CD8-positive, alpha-beta memory T cell (primary cell): ENCODE data around the gene SCG2. TPM values are rescaled to one million over a fixed set of nuclear protein-coding genes. Genes with fewer than 3 reads are reported as not detected.

ENCODE experiments used
- CTCF ChIA-PET: fragments of 350-600 bp; sonication (Branson Sonifier 250); formaldehyde crosslinking; loops from one replicate; lab custom pipeline; 2021; ENCODE audit warnings: antibody characterized with exemption; lab: Charles Lee
- POLR2A ChIA-PET: fragments of 350-600 bp; sonication (Branson Sonifier 250); formaldehyde crosslinking; loops from one replicate; lab custom pipeline; 2021; ENCODE audit warnings: antibody characterized with exemption; lab: Charles Lee
- DNase-seq, 5 donors: peaks; one replicate each; pipeline versions ENCODE4 v3.0.0 to v3.0.0-alpha.2; 2020 to 2022; ENCODE audit warnings: mixed read lengths in 1 of 5
- H3K27ac ChIP-seq: one replicate; pipeline ENCODE4 v1.7.0; 2013; ENCODE audit warnings: low read depth, mild to moderate bottlenecking, low read length, moderate library complexity
- H3K27me3 ChIP-seq: 2 replicates; pipeline ENCODE4 v1.7.0; 2013; ENCODE audit warnings: low read length, mild to moderate bottlenecking; ENCODE audit not compliant: insufficient read depth, poor library complexity, severe bottlenecking
- H3K36me3 ChIP-seq: 2 replicates; pipeline ENCODE4 v1.7.0; 2013; ENCODE audit warnings: mild to moderate bottlenecking, low read length, moderate library complexity; ENCODE audit not compliant: insufficient read depth
- H3K4me1 ChIP-seq: 2 replicates; pipeline ENCODE4 v1.7.0; 2013; ENCODE audit warnings: mild to moderate bottlenecking, low read length, moderate library complexity; ENCODE audit not compliant: insufficient read depth
- H3K4me3 ChIP-seq: 2 replicates; pipeline ENCODE4 v1.7.0; 2013; ENCODE audit warnings: mild to moderate bottlenecking, low read length
- H3K9me3 ChIP-seq: 2 replicates; pipeline ENCODE4 v1.7.0; 2013; ENCODE audit warnings: mild to moderate bottlenecking, low read length
- H3K27ac Mint-ChIP-seq, 8 donors: one replicate each; pipeline ENCODE4 v1.8.0; 2020 to 2021; ENCODE audit warnings: mixed read lengths in 8 of 8, mild to moderate bottlenecking in 6 of 8, inconsistent platforms in 3 of 8, moderate library complexity in 3 of 8
- H3K27me3 Mint-ChIP-seq, 2 donors: one replicate each; pipeline ENCODE4 v1.8.0; 2020 to 2021; ENCODE audit warnings: mixed read lengths in 2 of 2, mild to moderate bottlenecking in 1 of 2, moderate library complexity in 1 of 2
- H3K36me3 Mint-ChIP-seq, 3 donors: one replicate each; pipeline ENCODE4 v1.8.0; 2020 to 2021; ENCODE audit warnings: mixed read lengths in 3 of 3, inconsistent platforms in 1 of 3, mild to moderate bottlenecking in 1 of 3
- H3K4me1 Mint-ChIP-seq, 3 donors: one replicate each; pipeline ENCODE4 v1.8.0; 2020 to 2021; ENCODE audit warnings: mixed read lengths in 3 of 3, inconsistent platforms in 1 of 3, mild to moderate bottlenecking in 1 of 3
- H3K4me3 Mint-ChIP-seq, 7 donors: one replicate each; pipeline ENCODE4 v1.8.0; 2020 to 2021; ENCODE audit warnings: mixed read lengths in 7 of 7, mild to moderate bottlenecking in 6 of 7, moderate library complexity in 4 of 7, inconsistent platforms in 2 of 7
- H3K9me3 Mint-ChIP-seq, 5 donors: one replicate each; pipeline ENCODE4 v1.8.0; 2020 to 2022; ENCODE audit warnings: mixed read lengths in 5 of 5, mild to moderate bottlenecking in 3 of 5, moderate library complexity in 2 of 5, inconsistent platforms in 1 of 5
- polyA plus RNA-seq: library from polyadenylated mRNA; unstranded; fragments of 300-500 nt; fragmentation: Illumina TruSeq; gene quantifications from one replicate; pipeline ENCODE4 v1.2.3, GENCODE V29; 2021
- total RNA-seq, 2 experiments: library from RNA; stranded (reverse); gene quantifications; one replicate each; pipeline ENCODE4 v1.2.3, GENCODE V29; 2021

The SCG2 gene
- total and polyA plus RNA-seq, 3 experiments from 2014 or later: not detected

DNA sequence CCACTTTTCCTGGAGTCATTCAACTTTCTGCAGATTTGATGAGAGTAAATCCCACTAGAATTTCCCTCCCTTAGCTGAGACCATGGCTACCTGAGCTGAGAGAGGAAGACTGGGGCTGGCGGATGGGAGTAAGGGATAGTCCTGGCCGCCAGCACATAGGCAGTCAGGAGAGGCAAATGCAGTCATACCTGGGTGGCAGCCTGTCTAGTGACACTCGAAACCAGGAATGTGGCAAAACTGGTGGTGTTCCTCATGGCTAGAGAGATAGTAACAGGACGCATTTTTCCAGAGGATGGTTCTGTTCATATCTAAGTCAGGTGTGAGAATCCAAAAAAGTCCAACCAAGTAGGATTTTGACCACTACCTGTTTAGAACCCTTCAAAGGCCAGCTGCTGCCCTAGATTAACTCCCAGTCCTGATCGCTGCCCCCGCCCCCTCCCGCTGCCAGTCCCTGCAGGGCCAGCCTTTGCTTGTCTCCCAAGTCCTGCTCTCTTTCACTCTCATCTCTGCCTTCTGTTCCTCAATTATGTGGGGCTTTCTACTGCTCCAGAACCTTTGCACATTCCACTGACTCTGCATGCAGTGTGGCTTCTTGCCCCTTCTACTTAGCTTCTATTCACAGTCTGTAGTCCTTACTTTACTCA lies 17.4 kb upstream of the SCG2 start:
- DNase-seq: no peak
- Histone ChIP-seq H3K9me3 (no peaks in the 10 kb centered on the region), H3K4me1 (no peaks in the 10 kb centered on the region), H3K36me3 (no peaks in the 10 kb centered on the region), H3K27ac (no peak overlapping the region), H3K27me3 (no peaks in the 10 kb centered on the region), H3K4me3 (no peak overlapping the region)
- ChIA-PET CTCF (no interaction called here), POLR2A (no interaction called here)
- Mint-ChIP-seq H3K4me1 (no peaks in the 10 kb centered on the region), H3K27me3 (peaks cover 7 to 37% of the 10 kb centered on the region in 2 donors), H3K27ac (no peak overlapping the region), H3K9me3 (no peaks in the 10 kb centered on the region), H3K36me3 (no peaks in the 10 kb centered on the region), H3K4me3 (no peak overlapping the region)

DNA sequence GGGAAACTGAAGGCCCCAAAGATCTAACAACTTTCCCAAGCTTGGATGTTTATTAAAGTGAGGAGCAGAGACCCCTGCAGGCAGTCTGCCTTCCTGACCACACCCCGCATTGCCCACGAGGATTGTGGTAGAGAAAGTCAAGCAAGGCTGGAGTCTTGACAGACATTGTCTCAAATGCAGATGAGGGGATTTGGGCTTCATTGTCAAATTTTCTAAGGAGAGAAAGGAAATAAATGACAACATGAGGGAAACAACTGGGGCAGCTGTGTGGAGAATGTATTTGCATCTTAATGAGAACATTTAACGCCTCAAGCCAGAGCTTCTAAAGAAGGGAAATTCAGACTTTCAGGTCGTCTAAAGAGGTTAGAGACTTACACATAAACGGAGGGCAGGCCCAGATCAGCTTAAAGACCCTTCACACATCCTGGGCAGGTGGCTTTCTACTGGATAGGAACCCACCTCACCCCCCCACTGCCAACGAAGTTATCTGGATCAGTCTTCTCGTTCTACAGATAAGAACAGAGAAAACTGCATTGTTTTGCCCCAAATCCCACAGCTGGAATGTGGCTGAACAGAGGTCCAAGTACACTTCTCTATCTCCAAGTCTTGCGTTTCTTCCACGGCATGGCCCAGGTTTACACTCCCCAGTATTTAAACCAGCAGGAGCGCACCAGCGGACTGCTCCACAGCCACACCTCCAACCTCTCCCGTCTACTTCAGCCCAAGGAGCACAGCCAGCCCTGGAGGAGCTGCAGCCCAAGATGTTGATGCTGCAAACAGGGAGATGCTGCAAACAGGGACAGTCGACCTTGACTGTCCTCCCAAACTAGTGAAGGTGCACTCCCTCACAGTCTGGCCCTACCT lies 16.2 kb upstream of the SCG2 start:
- CTCF ChIA-PET: no interaction called here
- H3K27ac ChIP-seq: no peak overlapping the region
- POLR2A ChIA-PET: no interaction called here

DNA sequence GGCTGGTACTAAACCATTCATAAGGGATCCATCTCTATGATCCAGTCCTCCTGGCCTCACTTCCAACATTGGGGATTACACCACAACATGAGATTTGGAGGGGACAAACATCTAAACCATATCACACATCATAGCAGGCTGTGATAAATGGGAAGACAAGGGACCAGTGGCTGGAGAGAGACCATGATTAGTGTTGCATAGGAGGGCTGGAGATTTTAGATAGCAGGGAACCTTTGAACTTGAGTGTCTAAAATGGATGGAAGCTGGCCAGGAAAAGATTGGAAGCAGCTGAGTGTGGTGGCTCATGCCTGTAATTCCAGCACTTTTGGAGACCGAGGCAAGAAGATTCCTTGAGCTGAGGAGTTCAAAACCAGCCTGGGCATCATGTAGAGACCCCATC lies 12.4 kb upstream of the SCG2 start:
- no peaks in the 10 kb centered on the region for H3K36me3 ChIP-seq
- no peak overlapping the region for H3K4me3 ChIP-seq
- ChIA-PET POLR2A (no interaction called here), CTCF (no interaction called here)
- no peak for DNase-seq
- peaks cover 0 to 3% (median 0%) of the 10 kb centered on the region in 5 donors for H3K9me3 Mint-ChIP-seq
- H3K4me3 Mint-ChIP-seq: no peak overlapping the region
- no peaks in the 10 kb centered on the region for H3K9me3 ChIP-seq
- H3K4me1 ChIP-seq: no peaks in the 10 kb centered on the region
- no peak overlapping the region for H3K27ac Mint-ChIP-seq
- H3K36me3 Mint-ChIP-seq: no peaks in the 10 kb centered on the region
- no peaks in the 10 kb centered on the region for H3K4me1 Mint-ChIP-seq
- peaks cover 8 to 51% of the 10 kb centered on the region in 2 donors for H3K27me3 Mint-ChIP-seq
- H3K27me3 ChIP-seq: peaks cover 6% of the 10 kb centered on the region
- H3K27ac ChIP-seq: no peak overlapping the region

More for the DNA sequence above, 16.2 kb upstream of the SCG2 start:
- Mint-ChIP-seq H3K36me3 (no peaks in the 10 kb centered on the region), H3K4me1 (no peaks in the 10 kb centered on the region), H3K9me3 (no peaks in the 10 kb centered on the region), H3K27me3 (peaks cover 13 to 49% of the 10 kb centered on the region in 2 donors), H3K27ac (no peak overlapping the region), H3K4me3 (no peak overlapping the region)
- Histone ChIP-seq H3K9me3 (no peaks in the 10 kb centered on the region), H3K27me3 (peaks cover 4% of the 10 kb centered on the region), H3K4me3 (no peak overlapping the region), H3K4me1 (no peaks in the 10 kb centered on the region), H3K36me3 (no peaks in the 10 kb centered on the region)
- no peak for DNase-seq

DNA sequence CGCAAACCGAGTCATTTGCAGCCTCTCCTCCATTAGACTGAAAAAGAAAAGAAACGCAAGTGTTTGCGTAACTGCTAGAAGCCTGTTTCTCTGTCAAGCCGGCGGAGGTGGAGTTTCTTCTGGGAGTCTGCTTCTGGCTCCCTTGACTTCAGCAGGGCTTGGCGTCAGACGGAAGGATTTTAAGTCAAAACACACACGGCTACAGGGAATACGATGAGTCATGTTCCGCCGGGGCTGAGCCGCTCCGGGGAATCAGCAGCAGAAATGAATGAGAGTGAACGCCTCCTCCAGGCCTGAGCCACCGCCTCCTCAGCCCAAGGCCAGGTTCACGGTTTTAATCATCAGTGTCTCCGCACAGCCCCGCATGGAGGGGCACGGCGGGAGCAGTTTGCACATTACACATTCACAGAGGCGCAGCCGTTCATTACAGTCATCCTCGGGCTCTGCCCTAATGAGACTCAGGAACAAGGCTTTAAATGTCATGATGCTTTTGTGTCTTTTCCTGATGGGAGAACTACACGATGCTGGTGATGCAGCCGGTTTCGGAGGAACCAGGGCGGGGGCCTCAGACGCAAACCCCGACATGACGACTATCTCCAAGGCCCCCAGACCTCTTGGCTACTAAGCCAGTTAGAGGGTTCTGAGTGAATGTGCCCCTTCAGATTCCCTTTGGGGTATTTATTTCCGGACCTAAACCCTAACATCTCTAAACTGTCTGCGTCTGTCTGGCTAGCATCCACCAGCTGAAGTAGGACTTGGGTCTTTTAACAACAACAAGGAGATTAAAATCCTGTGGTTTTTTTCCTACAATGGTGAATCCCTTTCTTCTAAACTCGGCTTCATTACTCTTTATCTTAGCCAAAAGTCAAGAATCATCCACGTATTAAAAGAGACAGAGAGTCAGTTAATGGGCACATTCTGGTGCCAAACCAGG lies 11.1 kb upstream of the SCG2 start:
- H3K27ac ChIP-seq: no peak overlapping the region
- DNase-seq: no peak
- Mint-ChIP-seq H3K4me3 (no peak overlapping the region), H3K27ac (no peak overlapping the region), H3K9me3 (peaks cover 0 to 4% (median 0%) of the 10 kb centered on the region in 5 donors), H3K27me3 (peaks cover 6 to 48% of the 10 kb centered on the region in 2 donors), H3K36me3 (no peaks in the 10 kb centered on the region), H3K4me1 (no peaks in the 10 kb centered on the region)
- ChIA-PET CTCF (no interaction called here), POLR2A (no interaction called here)
- no peak overlapping the region for H3K4me3 ChIP-seq
- H3K9me3 ChIP-seq: no peaks in the 10 kb centered on the region
- H3K27me3 ChIP-seq: peaks cover 6% of the 10 kb centered on the region
- no peaks in the 10 kb centered on the region for H3K4me1 ChIP-seq
- H3K36me3 ChIP-seq: no peaks in the 10 kb centered on the region

DNA sequence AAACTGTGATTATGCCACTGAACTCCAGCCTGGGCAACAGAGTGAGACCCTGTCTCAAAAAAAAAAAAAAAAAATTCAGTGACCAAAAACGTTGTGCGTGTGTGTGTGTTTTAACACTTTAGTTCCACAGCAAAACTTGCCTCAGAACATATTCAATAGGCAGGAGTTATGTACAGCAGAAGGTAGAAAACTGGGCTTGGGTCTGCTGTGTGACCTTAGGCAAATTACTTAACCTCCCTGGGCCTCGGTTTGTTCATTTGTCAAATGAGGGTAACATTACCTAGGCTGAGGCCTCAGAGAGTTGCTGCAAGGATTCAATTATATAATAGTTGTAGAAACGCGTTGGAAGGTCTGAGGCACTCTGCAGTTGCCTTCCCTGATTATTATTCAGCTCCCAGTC lies 10.3 kb upstream of the SCG2 start:
- H3K4me3 Mint-ChIP-seq: no peak overlapping the region
- no peaks in the 10 kb centered on the region for H3K36me3 Mint-ChIP-seq
- peaks cover 6% of the 10 kb centered on the region for H3K27me3 ChIP-seq
- peaks cover 6 to 48% of the 10 kb centered on the region in 2 donors for H3K27me3 Mint-ChIP-seq
- no peaks in the 10 kb centered on the region for H3K4me1 Mint-ChIP-seq
- H3K27ac ChIP-seq: no peak overlapping the region
- H3K9me3 Mint-ChIP-seq: peaks cover 0 to 4% (median 0%) of the 10 kb centered on the region in 5 donors
- no peaks in the 10 kb centered on the region for H3K9me3 ChIP-seq
- DNase-seq: no peak
- no peak overlapping the region for H3K27ac Mint-ChIP-seq
- POLR2A ChIA-PET: no interaction called here
- H3K4me3 ChIP-seq: no peak overlapping the region
- no peaks in the 10 kb centered on the region for H3K36me3 ChIP-seq
- H3K4me1 ChIP-seq: no peaks in the 10 kb centered on the region
- CTCF ChIA-PET: no interaction called here

DNA sequence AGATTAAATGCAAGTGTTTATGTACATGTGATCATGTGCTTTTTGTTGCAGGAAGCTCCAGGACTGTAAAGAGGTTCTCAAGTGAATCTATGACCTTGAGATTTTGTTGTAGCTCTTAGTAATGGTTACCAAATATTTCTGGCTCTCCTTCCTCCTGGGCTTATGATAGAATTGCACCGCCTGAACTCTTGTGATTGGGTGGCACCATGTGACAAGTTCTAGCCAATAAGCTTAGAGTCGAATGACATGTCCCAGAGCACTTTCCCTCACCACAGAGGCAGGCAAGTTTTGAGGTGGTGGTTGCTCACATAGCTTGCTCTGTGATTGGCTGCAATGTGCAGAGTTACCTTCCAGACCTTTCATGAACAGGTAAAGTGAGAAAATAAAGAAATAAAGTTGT lies 8.9 kb upstream of the SCG2 start:
- no peaks in the 10 kb centered on the region for H3K4me1 Mint-ChIP-seq
- no peaks in the 10 kb centered on the region for H3K36me3 Mint-ChIP-seq
- Histone ChIP-seq H3K9me3 (no peaks in the 10 kb centered on the region), H3K4me3 (no peak overlapping the region), H3K36me3 (no peaks in the 10 kb centered on the region), H3K4me1 (no peaks in the 10 kb centered on the region), H3K27ac (no peak overlapping the region), H3K27me3 (peaks cover 6% of the 10 kb centered on the region)
- ChIA-PET CTCF (no interaction called here), POLR2A (no interaction called here)
- H3K27ac Mint-ChIP-seq: no peak overlapping the region
- H3K4me3 Mint-ChIP-seq: no peak overlapping the region
- no peak for DNase-seq
- peaks cover 7 to 52% of the 10 kb centered on the region in 2 donors for H3K27me3 Mint-ChIP-seq
- H3K9me3 Mint-ChIP-seq: peaks cover 0 to 4% (median 0%) of the 10 kb centered on the region in 5 donors

DNA sequence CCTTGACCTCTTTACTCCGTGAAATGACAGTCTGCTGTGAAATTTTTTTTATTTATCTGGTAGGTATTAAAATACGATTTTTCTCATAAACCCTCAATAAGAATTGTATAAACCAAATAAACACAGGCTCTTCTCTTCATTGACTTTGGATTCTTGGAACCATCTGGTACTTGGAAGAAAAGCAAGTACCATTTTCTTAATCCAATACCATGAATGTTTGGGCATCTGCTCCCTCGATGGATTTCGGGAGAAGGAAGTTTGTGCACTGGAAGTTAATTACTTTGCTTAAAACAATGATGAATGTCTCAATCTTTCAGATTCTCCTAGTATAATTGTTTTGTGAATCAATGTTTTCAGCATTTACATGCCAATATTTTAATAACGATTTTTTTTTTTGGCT lies 5.3 kb upstream of the SCG2 start:
- H3K27ac ChIP-seq: no peak overlapping the region
- CTCF ChIA-PET: no interaction called here
- POLR2A ChIA-PET: no interaction called here
- no peak for DNase-seq
- H3K4me1 Mint-ChIP-seq: peaks cover 0 to 3% (median 0%) of the 10 kb centered on the region in 3 donors
- H3K36me3 Mint-ChIP-seq: no peaks in the 10 kb centered on the region
- no peaks in the 10 kb centered on the region for H3K36me3 ChIP-seq
- H3K27me3 ChIP-seq: no peaks in the 10 kb centered on the region
- no peaks in the 10 kb centered on the region for H3K9me3 ChIP-seq
- no peak overlapping the region for H3K4me3 Mint-ChIP-seq
- H3K27me3 Mint-ChIP-seq: peaks cover 4 to 20% of the 10 kb centered on the region in 2 donors
- H3K4me3 ChIP-seq: no peak overlapping the region
- no peaks in the 10 kb centered on the region for H3K4me1 ChIP-seq
- H3K9me3 Mint-ChIP-seq: peaks cover 0 to 4% (median 0%) of the 10 kb centered on the region in 5 donors
- H3K27ac Mint-ChIP-seq: no peak overlapping the region
